HEK293 (cell line): ENCODE measurements around the gene IGFBP7.

ENCODE experiments used
- ZNF138 ChIP-seq: fragments of 450-650 bp; formaldehyde crosslinking; IDR thresholded peaks from 2 replicates; pipeline ENCODE4 v1.5.1; 2016; ENCODE audit warnings: missing biosample characterization, missing genetic modification characterization, borderline replicate concordance
- ZNF350 ChIP-seq: fragments of 450-650 bp; formaldehyde crosslinking; IDR thresholded peaks from 2 replicates; pipeline ENCODE4 v1.5.0; 2017; ENCODE audit warnings: missing biosample characterization, mild to moderate bottlenecking, missing genetic modification characterization
- ZNF558 ChIP-seq: fragments of 450-650 bp; formaldehyde crosslinking; IDR thresholded peaks from 2 replicates; pipeline ENCODE4 v1.5.1; 2016; ENCODE audit warnings: missing biosample characterization, missing genetic modification characterization
- ZNF560 ChIP-seq: fragments of 450-650 bp; formaldehyde crosslinking; IDR thresholded peaks from 2 replicates; pipeline ENCODE4 v1.5.1; 2017; ENCODE audit warnings: missing biosample characterization, missing genetic modification characterization, borderline replicate concordance
- TF ChIP-seq, protein P1 (sequence below): fragments of 450-650 bp; formaldehyde crosslinking; IDR thresholded peaks from 2 replicates; pipeline ENCODE4 v1.5.1; 2016; ENCODE audit warnings: missing biosample characterization, missing genetic modification characterization

DNA sequence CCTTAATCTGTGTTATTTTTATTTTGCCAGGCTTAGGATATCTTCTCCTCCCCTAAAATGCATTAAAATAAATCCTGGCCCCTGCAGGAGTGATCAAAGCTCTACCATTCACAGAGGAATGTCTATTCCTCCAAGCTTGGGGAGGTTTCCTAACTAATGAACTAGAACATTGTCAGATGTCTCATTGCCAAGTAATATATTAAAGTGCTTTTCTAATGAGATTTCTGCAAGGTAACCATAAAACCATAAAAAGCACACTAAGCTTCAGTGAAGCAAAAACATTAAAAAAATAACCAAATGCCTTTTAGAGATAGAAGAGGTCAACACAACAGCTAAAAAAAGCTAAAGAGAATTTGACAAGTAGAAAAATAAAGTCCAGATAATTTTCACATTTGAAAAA is 34.8 kb downstream of the IGFBP7 start:
- TF ChIP-seq, protein P1, sequence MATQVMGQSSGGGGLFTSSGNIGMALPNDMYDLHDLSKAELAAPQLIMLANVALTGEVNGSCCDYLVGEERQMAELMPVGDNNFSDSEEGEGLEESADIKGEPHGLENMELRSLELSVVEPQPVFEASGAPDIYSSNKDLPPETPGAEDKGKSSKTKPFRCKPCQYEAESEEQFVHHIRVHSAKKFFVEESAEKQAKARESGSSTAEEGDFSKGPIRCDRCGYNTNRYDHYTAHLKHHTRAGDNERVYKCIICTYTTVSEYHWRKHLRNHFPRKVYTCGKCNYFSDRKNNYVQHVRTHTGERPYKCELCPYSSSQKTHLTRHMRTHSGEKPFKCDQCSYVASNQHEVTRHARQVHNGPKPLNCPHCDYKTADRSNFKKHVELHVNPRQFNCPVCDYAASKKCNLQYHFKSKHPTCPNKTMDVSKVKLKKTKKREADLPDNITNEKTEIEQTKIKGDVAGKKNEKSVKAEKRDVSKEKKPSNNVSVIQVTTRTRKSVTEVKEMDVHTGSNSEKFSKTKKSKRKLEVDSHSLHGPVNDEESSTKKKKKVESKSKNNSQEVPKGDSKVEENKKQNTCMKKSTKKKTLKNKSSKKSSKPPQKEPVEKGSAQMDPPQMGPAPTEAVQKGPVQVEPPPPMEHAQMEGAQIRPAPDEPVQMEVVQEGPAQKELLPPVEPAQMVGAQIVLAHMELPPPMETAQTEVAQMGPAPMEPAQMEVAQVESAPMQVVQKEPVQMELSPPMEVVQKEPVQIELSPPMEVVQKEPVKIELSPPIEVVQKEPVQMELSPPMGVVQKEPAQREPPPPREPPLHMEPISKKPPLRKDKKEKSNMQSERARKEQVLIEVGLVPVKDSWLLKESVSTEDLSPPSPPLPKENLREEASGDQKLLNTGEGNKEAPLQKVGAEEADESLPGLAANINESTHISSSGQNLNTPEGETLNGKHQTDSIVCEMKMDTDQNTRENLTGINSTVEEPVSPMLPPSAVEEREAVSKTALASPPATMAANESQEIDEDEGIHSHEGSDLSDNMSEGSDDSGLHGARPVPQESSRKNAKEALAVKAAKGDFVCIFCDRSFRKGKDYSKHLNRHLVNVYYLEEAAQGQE (tag by site-specific recombination), result no peak
- TF ChIP-seq ZNF350 (tag by site-specific recombination) (no peak), ZNF560 (no peak), ZNF138 (tag by site-specific recombination) (no peak), ZNF558 (tag by site-specific recombination) (no peak)
